Measurements from ENCODE around the gene CARHSP1.
"Not testable (repeated sequence)": the region's sequence is repeated elsewhere in the genome, so short reads cannot be mapped to it uniquely, and the experiment has no call there.

Gene CARHSP1

DNA sequence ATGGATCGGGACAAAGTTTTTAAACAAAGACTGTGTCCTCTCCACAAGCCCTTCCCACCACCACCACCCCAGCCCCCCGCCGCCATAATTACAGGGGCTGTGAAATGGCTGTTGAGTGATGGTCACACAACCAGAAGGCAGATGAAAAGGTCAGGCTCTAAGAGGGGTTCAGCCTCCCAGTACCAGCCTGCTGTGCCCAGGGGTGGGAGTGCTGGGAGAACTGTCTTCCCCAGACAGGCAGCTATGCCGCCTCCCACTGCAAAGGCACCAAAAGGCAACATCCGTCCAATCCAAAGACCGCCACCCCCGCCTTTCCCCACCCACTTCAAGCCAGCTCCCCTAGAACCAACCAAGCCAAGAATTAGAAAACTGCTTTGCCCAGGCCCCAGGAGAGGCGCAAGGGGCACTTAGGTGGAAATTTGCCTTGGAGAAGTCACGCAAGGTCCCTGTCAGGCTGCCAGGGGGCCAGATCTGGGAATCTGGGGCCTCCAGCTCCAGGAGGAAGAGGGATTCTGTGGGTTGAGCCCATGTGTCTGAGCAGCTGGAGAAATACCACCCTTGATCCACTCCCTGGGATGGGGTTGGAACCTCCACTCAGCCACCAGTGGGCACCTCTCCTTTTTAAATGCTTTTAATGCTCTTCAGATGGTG lies 14.4 kb downstream of the CARHSP1 start:
- no peak for DNase-seq (ENCODE audit: low spot score)

DNA sequence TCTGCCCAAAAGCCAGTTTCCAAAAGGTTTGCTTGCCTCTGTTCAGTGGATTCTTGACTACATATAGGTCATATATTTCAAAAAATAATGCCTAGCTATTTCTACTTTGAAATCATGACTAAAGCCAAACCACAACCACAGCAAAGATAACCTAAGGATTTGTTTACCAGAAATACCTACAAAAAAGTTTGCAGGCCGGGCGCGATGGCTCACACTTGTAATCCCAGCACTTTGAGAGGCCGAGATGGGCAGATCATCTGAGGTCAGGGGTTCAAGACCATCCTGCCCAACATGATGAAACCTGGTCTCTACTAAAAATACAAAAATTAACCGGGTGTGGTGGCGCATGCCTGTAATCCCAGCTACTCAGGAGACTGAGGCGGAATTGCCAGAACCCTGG lies 15.2 kb downstream of the CARHSP1 start:
- no peak for DNase-seq (ENCODE audit: low spot score)

DNA sequence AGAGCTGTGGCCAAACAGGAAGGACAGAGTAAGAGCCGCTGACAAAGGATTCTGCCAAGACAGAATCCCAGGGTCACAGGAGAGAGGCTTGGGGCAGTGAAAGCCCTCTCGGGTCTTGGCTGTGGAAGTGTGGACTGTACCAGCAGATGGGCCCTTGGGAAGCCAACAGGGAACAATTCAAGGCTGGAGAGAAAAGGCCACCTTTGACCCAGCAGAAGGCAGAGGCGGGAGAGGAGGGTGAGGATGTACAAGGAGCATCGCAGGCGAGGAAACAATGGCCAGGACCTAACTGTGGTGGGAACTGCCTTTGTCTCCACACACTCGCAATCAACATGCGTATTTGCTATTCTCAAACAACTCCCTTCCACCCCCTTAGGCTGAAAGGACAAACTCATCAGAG lies 15.7 kb downstream of the CARHSP1 start:
- no peak for DNase-seq (ENCODE audit: low spot score)

DNA sequence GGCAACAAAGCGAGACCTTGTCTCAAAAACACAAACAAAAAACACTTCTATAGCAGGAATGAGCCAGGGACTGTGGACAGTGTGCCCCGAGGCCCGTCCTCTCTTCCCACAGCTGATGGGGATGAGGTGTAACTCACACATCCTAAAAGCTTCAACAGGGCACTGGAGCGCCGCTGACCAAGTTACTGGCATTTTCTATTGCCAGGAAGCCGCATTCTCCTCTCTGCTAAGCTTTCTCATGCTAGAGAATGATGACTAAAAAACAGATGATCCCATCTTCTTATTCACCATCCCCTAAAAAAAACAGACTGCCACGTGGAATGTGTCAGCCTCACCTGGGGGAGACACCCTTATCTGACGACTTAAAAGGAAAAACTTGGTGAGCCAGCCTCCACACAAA lies 16.3 kb downstream of the CARHSP1 start:
- peak; percentile 27 for DNase-seq (ENCODE audit: low spot score)

DNA sequence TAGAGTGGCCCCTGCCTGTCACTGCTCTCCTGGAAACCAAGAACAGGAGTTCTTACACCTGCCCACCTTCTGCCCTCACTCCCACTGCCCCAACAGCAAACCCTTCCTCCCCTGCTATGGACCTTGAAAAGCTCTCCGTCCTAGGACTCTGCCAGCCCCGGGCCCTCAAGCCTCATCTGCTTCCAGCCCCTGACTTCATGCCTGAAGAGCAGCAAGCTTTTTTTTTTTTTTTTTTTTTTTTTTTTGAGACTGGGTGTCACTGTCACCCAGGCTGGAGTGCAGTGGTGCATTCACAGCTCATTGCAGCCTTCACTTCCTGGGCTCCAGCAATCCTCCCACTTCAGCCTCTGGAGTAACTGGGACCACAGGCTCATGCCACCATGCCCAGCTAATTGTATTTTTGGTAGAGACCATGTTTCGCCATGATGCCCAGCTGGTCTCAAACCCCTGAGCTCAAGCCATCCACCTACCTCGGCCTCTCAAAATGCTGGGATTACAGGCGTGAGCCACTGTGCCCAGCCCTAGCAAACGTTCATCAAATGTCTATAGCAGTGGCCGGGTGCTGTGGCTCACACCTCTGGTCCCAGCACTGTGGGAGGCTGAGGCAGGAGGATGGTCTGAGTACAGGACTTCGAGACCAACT lies 16.9 kb downstream of the CARHSP1 start:
- no peak for DNase-seq (ENCODE audit: low spot score)

DNA sequence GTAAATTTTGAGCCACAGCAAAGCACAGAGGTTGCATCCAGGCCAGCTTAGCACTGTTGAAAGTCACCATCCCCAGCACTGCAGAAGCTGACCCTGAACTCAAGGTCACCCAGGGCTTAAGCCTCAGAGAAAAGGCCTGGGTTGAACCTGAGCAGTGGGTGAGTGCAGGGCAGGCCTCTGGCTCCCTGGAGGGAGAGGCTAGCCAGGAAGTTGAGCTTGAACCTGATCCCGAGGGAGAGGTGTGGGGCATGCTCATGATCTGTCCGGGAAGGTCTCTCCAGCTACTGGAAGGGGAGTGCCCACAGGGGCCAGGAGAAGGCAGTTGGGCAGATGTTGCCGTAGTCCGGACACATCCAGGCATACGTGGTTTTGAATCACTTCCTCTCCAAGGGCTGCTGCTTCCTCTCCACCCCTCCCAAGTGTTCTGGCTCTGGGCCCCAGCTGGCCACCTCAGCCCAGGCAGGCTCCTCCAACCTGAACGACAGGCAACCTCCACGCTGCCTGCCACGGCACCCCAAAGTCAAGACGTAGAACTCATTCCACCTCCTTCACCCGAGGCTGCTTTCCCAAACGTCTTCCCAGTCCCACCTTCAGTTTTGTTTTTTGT lies 18.4 kb downstream of the CARHSP1 start:
- peak; percentile 80 for DNase-seq (ENCODE audit: low spot score)

DNA sequence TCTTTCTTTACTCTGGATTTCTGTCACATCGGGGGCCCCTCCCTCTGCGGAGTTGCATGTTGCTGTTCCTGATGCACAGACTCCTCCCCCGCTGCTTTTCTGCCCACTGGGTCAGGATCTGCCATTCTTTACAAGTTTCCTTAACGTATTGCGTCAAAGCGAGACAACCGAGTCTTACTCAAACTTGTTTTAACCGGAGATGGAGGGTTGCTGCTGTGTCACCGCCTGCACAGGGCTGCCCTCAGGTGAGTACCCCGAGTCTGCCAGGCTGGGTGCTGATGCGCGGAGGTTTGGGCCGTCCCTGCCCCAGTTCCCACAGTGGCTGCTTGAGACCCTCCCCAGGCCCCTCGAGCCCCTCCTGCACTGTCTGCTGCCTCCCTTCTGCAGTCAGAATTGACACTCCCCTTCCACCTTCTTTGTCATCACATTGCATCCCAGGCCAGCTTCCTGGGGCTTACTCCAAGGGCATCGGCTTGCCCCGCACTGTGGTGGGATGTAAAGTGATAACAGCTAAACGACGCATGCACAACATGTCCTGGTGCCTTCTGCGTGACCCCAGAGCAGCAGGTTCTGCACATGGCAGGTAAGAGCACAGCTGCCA lies 19.3 kb downstream of the CARHSP1 start:
- no peak for DNase-seq (ENCODE audit: low spot score)

DNA sequence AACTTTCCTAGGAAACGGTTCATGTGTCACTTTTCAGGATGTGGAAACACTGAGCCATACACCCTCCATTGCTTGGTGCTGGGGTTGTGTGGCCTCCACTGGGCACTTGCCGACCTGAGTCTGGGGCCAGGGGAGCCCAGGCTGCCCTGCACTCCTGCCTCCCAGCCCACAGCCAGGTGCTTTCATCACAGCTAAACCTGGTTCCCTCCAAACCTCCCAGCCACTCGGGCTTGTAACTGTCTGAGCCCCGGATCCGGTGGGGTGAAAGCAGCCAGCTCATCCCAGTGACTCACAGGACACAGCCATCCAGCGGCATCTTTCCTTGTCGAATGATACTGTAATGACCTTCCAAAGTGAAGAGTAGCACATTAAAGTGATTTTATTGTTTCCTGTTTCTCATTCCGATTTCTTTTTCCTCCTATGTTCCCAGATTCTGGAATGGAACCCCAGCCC lies 19.8 kb downstream of the CARHSP1 start:
- DNase-seq (ENCODE audit: low spot score), result peak; percentile 84

DNA sequence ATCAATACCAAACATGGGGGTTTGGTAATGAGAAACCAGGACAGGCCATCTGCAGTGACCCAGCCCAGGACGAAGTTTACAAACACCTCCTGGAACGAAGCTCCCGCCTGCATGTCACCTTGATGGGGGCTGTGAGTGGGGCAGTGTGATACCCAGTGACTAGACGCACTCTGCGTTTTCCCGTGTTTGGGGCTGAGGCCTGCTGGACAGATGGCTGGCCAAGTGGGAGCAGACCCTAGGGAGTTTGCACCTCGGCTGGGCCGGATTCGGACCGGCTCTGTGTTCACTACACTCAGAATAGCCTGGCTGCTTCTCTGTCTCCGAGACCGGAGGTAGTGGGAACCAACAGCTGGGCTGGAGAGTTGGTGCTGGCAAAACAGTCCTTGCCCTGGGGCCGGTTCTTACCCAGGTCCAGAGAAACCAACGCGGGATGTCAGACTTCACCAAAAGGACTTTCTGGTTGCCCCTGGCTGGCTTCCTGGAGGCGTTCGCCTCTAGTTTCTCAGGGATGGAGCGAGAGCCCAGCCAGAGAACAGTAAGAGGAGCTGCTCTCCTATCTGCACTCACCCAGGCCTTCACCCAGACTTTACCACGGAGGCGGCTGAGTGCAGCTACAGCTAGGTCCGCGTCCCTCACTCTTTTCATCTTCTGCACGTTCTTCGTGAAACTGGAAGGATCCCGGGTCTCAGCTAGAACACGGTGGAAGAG lies 20.4 kb downstream of the CARHSP1 start:
- DNase-seq (ENCODE audit: low spot score), result no peak

DNA sequence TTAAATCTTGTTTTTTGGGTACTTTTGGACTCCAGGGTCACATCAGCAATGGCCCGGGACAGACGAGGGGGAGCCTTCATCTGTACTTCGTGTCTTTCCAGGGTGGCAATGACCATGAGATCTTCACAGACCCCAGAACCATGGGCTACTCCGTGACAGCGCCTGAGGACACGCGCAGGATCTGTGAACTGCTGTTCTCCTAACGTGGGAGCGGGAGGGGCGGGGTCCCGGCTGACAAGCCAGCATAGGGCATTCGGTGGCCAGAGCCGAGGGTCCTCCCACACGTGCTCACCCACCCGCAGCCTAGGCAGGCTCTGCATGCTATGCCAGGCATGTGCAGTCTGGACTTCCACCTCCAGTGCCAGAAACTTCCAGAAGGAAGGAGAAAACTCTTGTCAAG lies 21.2 kb downstream of the CARHSP1 start:
- no peak for DNase-seq (ENCODE audit: low spot score)

DNA sequence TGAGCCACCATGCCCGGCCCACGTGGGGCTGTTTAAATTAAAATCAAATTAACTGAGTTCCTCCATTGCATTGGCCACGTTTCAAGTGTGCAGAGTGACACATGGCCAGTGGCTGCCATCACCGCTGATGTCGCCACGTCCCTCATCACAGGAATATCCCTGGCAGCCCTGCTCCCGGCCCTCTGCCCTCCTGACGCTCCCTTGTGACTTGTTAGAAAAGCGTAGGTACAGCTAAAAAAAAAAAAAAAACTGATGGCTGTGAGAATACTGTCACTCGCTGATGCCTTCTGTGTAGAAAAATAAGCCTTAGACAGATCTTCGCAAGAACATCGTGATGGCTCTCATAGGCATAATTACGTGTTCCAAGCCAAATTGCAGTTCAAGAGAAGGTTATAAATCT lies 21.7 kb downstream of the CARHSP1 start:
- no peak for DNase-seq (ENCODE audit: low spot score)

DNA sequence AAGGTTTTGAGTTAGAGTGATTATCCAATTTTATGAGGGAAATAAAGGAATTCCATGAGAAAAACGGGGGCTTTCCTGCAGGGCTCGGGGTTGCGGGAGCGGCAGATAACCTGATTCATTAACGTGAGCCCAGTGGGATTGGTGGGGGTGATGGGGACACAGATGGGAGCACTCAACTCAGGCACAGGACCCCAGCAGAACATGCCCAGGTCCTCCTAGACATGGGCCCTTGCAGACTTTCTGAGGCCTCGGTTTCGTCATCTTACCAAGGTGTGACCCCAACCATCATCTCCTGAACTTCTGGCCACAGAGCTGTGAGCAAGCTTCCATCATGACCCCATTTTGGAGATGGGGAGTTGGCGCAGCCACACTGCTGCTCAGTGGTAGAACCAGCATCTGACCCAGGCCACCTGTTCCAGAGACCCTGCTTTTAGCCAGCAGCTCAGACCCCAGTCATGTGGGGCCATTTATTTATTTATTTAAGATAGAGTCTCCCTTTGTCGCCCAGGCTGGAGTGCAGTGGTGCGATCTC lies 22.3 kb downstream of the CARHSP1 start:
- DNase-seq (ENCODE audit: low spot score), result no peak

DNA sequence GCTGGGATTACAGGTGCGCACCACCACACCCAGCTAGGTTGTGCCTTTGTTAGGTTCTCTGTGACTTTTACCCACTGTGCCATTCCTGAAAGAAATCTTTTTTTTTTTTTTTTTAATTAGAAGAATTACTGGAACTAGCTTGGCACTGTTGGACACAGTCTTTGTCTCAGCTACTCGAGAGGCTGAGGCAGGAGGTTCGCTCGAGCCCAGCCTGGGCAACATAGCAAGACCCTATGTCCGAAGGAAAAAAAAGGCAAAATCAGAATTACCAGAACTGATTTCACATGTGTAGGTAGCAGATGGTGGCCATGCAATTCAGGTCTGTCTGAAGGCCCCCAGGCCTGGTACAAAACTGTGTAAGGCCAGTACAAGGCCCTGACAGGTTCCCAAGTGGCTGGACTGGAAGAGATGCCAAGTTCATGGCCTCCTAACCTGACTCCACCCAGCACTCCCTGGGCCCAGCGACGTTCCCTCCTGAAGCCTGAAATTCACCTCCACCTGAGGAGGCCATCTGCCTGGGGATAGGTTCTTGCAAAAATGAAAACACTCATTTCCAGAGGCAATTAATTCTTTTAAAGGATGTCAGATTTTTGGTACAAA lies 23.0 kb downstream of the CARHSP1 start:
- DNase-seq (ENCODE audit: low spot score), result no peak

DNA sequence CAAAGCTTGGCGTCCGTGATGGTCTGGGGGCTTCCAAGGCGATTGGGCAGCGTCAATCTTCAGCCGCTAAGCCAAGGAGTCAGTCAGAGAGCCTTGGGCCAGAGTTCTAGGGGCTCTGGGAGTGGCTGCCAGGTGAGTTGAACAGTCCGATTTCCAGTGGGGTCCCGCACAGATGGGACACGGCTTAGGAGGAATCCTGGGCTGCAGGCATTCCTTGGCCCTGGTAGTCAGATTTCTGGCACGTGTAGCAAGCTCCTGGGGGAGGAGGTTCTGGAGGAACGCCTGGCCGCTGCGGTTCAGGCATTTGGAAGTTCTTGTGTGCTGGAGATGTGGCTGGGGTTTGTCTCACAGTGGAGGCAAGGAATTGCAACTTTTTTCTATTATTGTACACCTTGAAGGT lies 25.5 kb downstream of the CARHSP1 start:
- not testable (repeated sequence) for DNase-seq (ENCODE audit: low spot score)

DNA sequence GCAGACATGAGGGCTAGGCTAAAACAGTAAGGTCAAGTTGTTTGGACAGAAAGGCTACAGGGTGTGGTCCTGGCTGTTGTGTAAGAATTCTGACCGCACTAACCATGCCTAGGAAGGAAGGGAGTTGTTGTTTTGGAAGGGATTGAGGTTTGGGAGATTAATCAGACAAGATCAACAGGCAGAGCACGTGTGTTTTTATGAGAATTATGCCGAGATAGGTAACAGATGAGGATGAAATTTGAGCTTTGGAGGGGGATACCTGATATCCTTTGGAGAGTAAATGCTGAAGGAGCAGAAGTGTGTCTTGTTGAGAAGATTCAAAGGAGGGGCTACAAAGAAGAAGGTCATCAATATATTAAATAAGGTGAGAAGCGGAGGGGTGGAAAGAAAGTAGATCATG lies 26.8 kb downstream of the CARHSP1 start:
- DNase-seq (ENCODE audit: low spot score), result not testable (repeated sequence)

DNA sequence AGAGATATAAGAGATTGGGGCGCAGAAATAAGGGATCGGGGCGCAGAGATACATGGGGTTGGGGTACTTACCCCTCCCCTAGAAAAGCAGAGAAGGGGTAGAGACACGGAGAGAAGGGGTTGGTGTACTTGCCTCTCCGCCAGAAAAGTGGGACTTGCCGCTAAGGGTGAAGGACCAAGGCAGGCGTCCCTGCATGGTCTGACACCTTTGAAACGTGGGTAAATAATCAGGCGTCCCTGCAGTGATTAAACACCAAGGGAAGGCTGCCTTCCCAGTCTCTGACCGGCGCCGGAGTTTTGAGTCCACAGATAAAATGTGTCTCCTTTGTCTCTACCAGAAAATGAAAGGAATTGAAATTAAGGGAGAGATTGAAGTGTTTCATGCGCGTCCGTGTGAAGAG lies 31.2 kb downstream of the CARHSP1 start:
- DNase-seq (ENCODE audit: low spot score), result not testable (repeated sequence)

DNA sequence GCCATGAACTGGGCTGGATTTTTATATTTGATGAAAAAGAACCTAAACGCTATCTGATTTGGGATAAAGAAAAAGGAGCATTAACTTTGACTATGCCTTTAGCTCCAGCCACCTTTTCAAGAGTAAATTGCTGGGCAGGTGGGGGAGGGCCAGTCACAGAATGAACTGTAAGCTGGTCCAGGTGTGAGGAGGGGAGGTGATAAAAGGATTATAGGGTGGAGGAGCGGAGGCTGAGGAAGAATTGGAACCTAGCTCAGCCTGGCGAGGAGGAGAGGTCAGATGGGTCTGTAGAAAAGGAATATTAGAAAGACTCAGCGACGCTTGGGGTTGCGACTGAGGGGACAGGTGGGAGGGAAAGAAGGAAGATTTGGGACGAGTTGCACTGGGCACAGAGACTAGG lies 32.0 kb downstream of the CARHSP1 start:
- DNase-seq (ENCODE audit: low spot score), result not testable (repeated sequence)

DNA sequence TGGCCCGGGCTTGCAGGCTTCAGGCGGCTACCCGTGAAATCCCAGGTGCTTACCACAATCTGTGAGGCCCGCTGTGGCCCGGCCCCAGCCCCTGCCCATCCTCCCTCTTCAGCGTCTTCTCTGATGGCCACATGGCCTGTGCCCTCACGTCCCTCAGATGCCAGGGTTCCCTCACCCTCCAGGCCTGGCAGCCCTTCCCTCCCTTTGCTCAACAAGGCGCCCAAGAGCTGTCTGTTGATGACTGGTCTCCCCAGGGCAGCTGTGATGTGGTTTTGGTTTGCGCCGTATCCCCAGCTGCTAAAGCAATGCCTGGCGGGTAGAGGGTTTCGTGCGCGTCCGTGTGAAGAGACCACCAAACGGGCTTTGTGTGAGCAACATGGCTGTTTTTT lies 36.1 kb downstream of the CARHSP1 start:
- DNase-seq (ENCODE audit: low spot score), result no peak

DNA sequence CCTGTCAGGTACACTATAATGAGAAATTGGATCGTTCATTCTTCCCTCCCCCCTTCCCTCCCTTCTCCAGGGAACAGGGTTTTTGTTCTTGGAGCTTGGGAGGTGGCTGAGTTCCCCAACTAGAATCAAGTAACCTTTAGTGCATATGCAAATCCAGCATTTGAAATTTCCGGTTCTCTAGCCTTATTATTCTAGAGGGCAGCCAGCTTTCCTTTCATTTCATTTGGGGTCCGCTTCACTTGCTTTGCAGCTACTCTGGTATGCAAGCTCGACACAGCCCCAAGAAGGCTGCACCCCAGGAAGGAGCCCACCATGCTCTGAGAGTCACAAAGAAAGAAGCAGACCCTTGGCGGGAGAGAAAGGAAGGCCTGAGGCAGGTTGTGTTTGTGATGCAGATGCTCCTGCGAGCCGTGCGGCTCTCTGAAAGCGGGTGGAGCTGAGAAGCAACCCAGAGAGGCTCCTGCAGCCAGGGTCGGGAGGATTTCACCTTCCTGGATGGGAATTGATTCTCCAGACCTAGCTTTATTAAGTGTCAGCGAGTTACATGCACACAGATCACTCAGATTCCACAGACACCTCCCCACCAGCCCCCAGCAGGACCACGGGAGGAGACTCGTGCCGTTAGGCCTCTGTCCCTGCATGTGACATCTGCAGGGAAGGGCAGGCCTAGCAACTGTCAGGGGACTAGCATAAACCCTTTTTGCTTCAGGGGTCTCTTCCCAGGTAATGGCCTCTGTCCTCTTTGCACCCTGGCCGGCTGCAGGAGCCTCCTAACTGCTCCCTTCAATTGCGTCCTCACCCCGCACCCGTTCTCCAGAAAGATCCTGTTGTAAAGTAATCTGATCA lies 36.7 kb downstream of the CARHSP1 start:
- no peak for DNase-seq (ENCODE audit: low spot score)

DNA sequence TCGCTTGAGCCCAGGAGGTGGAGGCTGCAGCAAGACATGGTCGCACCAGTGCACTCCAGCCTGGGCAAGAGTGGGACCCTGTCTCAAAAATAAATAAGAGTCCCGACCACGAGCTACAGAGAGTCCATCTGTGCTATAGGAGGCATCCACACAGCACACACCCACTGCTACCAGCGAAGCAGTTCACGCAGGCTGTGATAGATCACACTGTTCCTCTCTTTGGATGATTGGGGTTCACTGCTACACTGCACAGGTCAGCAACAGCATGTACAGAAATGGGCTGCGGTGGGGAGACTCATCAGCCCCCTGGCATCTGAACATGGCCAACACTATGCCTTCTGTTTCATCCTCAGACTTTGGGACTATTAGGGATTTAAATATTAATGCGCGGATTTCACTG lies 37.4 kb downstream of the CARHSP1 start:
- DNase-seq (ENCODE audit: low spot score), result no peak
